H9 (cell line): Measurements from ENCODE around the gene TMEM63A. TPM values are rescaled to one million over a fixed set of nuclear protein-coding genes. Genes with fewer than 3 reads are reported as not detected.

Experiments
- DNase-seq: peaks from one replicate; pipeline ENCODE4 v3.0.0-alpha.2; 2017
- H2AFZ ChIP-seq: one replicate; pipeline ENCODE4 v1.6.1; 2013; ENCODE audit warnings: mild to moderate bottlenecking, low read length, control low read depth, moderate library complexity
- H2AK5ac ChIP-seq: 2 replicates; pipeline ENCODE4 v1.6.1; 2013; ENCODE audit warnings: low read length, control low read depth, mixed read lengths; ENCODE audit not compliant: insufficient read length
- H2BK120ac ChIP-seq: one replicate; pipeline ENCODE4 v1.6.1; 2013; ENCODE audit warnings: low read depth, mild to moderate bottlenecking, low read length, control low read depth, inconsistent platforms; ENCODE audit not compliant: poor library complexity, severe bottlenecking
- H2BK12ac ChIP-seq: 2 replicates; pipeline ENCODE4 v1.6.1; 2013; ENCODE audit warnings: low read length, control low read depth, mixed read lengths, low read depth; ENCODE audit not compliant: insufficient read length
- H2BK15ac ChIP-seq: 2 replicates; pipeline ENCODE4 v1.6.1; 2013; ENCODE audit warnings: low read depth, low read length, control low read depth
- H2BK20ac ChIP-seq: one replicate; pipeline ENCODE4 v1.6.1; 2013; ENCODE audit warnings: low read depth, mild to moderate bottlenecking, low read length, control low read depth, inconsistent platforms; ENCODE audit not compliant: poor library complexity, severe bottlenecking
- H2BK5ac ChIP-seq: 2 replicates; pipeline ENCODE4 v1.6.1; 2013; ENCODE audit warnings: low read length, control low read depth, mixed read lengths; ENCODE audit not compliant: insufficient read length
- H3K14ac ChIP-seq: 2 replicates; pipeline ENCODE4 v1.6.1; 2013; ENCODE audit warnings: low read length, control low read depth; ENCODE audit not compliant: insufficient read depth
- H3K18ac ChIP-seq: 2 replicates; pipeline ENCODE4 v1.6.1; 2013; ENCODE audit warnings: low read depth, mild to moderate bottlenecking, mixed read lengths, low read length, control low read depth; ENCODE audit not compliant: insufficient read length
- H3K23ac ChIP-seq: 2 replicates; pipeline ENCODE4 v1.6.1; 2013; ENCODE audit warnings: low read length, control low read depth, mixed read lengths, low read depth; ENCODE audit not compliant: insufficient read length
- H3K23me2 ChIP-seq: 2 replicates; pipeline ENCODE4 v1.6.1; 2013; ENCODE audit warnings: low read depth, mild to moderate bottlenecking, mixed read lengths, low read length, control low read depth; ENCODE audit not compliant: insufficient read length, poor library complexity, severe bottlenecking
- H3K27ac ChIP-seq: 2 replicates; pipeline ENCODE4 v1.5.1; 2013; ENCODE audit warnings: low read length, control low read depth, mixed read lengths, low read depth; ENCODE audit not compliant: insufficient read length
- H3K27me3 ChIP-seq: 2 replicates; pipeline ENCODE4 v1.6.1; 2013; ENCODE audit warnings: low read length, control low read depth, inconsistent platforms; ENCODE audit not compliant: insufficient read depth
- H3K4ac ChIP-seq: 2 replicates; pipeline ENCODE4 v1.6.1; 2013; ENCODE audit warnings: low read depth, mild to moderate bottlenecking, control low read depth, inconsistent platforms, low read length, moderate library complexity
- H3K4me1 ChIP-seq: 2 replicates; pipeline ENCODE4 v1.6.1; 2013; ENCODE audit warnings: low read length, control low read depth, inconsistent platforms; ENCODE audit not compliant: insufficient read depth
- H3K4me2 ChIP-seq: 2 replicates; pipeline ENCODE4 v1.6.1; 2013; ENCODE audit warnings: low read length, control low read depth, mixed read lengths; ENCODE audit not compliant: insufficient read length, insufficient read depth
- H3K56ac ChIP-seq: 2 replicates; pipeline ENCODE4 v1.6.1; 2013; ENCODE audit warnings: low read depth, mild to moderate bottlenecking, mixed read lengths, low read length, control low read depth; ENCODE audit not compliant: insufficient read length
- H3K79me1 ChIP-seq: 2 replicates; pipeline ENCODE4 v1.6.1; 2013; ENCODE audit warnings: low read depth, mild to moderate bottlenecking, moderate library complexity, low read length, control low read depth, inconsistent platforms; ENCODE audit not compliant: insufficient read depth, poor library complexity, severe bottlenecking
- H3K79me2 ChIP-seq: 2 replicates; pipeline ENCODE4 v1.6.1; 2013; ENCODE audit warnings: low read length, control low read depth, inconsistent platforms; ENCODE audit not compliant: insufficient read depth
- H3K9ac ChIP-seq: 2 replicates; pipeline ENCODE4 v1.6.1; 2013; ENCODE audit warnings: low read length, control low read depth, mixed read lengths; ENCODE audit not compliant: insufficient read length; ENCODE audit errors: extremely low read depth
- H3K9me3 ChIP-seq: one replicate; pipeline ENCODE4 v1.6.1; 2013; ENCODE audit warnings: low read depth, low read length, inconsistent platforms; ENCODE audit not compliant: control insufficient read depth
- H3T11ph ChIP-seq: one replicate; pipeline ENCODE4 v1.6.1; 2013; ENCODE audit warnings: mild to moderate bottlenecking, low read length, control low read depth, inconsistent platforms
- H4K20me1 ChIP-seq: one replicate; pipeline ENCODE4 v1.6.1; 2013; ENCODE audit not compliant: control insufficient read depth, insufficient read length, insufficient read depth
- H4K5ac ChIP-seq: 2 replicates; pipeline ENCODE4 v1.6.1; 2013; ENCODE audit warnings: low read depth, mild to moderate bottlenecking, mixed read lengths, low read length, control low read depth; ENCODE audit not compliant: insufficient read length
- H4K8ac ChIP-seq: replicated peaks from 2 replicates; pipeline ENCODE4 v1.6.1; 2013; ENCODE audit warnings: low read length, control low read depth, mixed read lengths, low read depth; ENCODE audit not compliant: insufficient read length
- H4K91ac ChIP-seq: 2 replicates; pipeline ENCODE4 v1.6.1; 2013; ENCODE audit warnings: low read depth, mild to moderate bottlenecking, moderate library complexity, mixed read lengths, low read length, control low read depth; ENCODE audit not compliant: insufficient read length
- H3K27ac Mint-ChIP-seq, 3 experiments: 2 replicates in 2 of 3; 3 replicates in 1 of 3; pipeline ENCODE4 v1.8.0; 2020 to 2021; ENCODE audit warnings: mixed read lengths in 3 of 3, mild to moderate bottlenecking in 1 of 3, moderate library complexity in 1 of 3
- H3K27me3 Mint-ChIP-seq: 2 replicates; pipeline ENCODE4 v1.8.0; 2021; ENCODE audit warnings: low read depth, mild to moderate bottlenecking, moderate library complexity, mixed read lengths
- H3K36me3 Mint-ChIP-seq, 3 experiments: 2 replicates in 2 of 3; 3 replicates in 1 of 3; pipeline ENCODE4 v1.8.0; 2020 to 2021; ENCODE audit warnings: low read depth in 3 of 3, mixed read lengths in 3 of 3; ENCODE audit not compliant: insufficient read depth in 1 of 3
- H3K4me1 Mint-ChIP-seq, 2 experiments: 2 replicates each; pipeline ENCODE4 v1.8.0; 2020; ENCODE audit warnings: mixed read lengths in 2 of 2
- H3K4me3 Mint-ChIP-seq, 2 experiments: 2 replicates in 1 of 2; 3 replicates in 1 of 2; pipeline ENCODE4 v1.8.0; 2020 to 2021; ENCODE audit warnings: mild to moderate bottlenecking in 2 of 2, mixed read lengths in 2 of 2, moderate library complexity in 1 of 2
- H3K9me3 Mint-ChIP-seq, 2 experiments: 2 replicates in 1 of 2; 3 replicates in 1 of 2; pipeline ENCODE4 v1.8.0; 2020; ENCODE audit warnings: mild to moderate bottlenecking in 2 of 2, mixed read lengths in 2 of 2, moderate library complexity in 1 of 2
- CTCF ChIP-seq: fragments of 200-600 bp; sonication (generic); conservative IDR thresholded peaks from 3 replicates; pipeline ENCODE4 v1.8.0; 2021; ENCODE audit warnings: antibody characterized with exemption, mild to moderate bottlenecking
- WGBS: extraction: QIAGEN DNeasy Blood & Tissue Kit; methylation state at CpG from one replicate; pipeline ENCODE4 v1.1.7; 2013; ENCODE audit warnings: missing lambda C conversion rate, low lambda C conversion rate, mixed read lengths; ENCODE audit not compliant: insufficient read length; ENCODE audit errors: extremely low coverage; 5-methylcytosine and 5-hydroxymethylcytosine counted together
- total RNA-seq: library from RNA; stranded (reverse); gene quantifications from 2 replicates; pipeline ENCODE4 v1.2.1, GENCODE V29; 2021

Gene TMEM63A
- total RNA-seq, 1 experiment from 2014 or later: 75.7 TPM

GRCh38 chr1:225823811-225824261 lies 58.3 kb downstream of the TMEM63A start:
- H4K5ac ChIP-seq: no peak overlapping the region
- H3K79me1 ChIP-seq: no peaks in the 10 kb centered on the region
- no peak overlapping the region for H2BK15ac ChIP-seq
- no peak overlapping the region for H3K4me2 ChIP-seq
- H4K91ac ChIP-seq: no peak overlapping the region
- no peak overlapping the region for H3K56ac ChIP-seq
- Mint-ChIP-seq H3K36me3 (peaks cover 0 to 4% (median 0%) of the 10 kb centered on the region in 3 experiments; a peak in 2 of 7 replicates), H3K27ac (peak overlapping the region in 2 of 3 experiments; percentile 14 to 50; a peak in 3 of 7 replicates), H3K9me3 (no peaks in the 10 kb centered on the region), H3K27me3 (no peaks in the 10 kb centered on the region), H3K4me3 (peak overlapping the region in 1 of 2 experiments; percentile 53; a peak in 1 of 5 replicates), H3K4me1 (peaks cover 32 to 40% of the 10 kb centered on the region in 2 experiments)
- H3K14ac ChIP-seq: peak overlapping the region; percentile 72
- no peak overlapping the region for H4K8ac ChIP-seq
- H2AFZ ChIP-seq: no peak overlapping the region
- no peaks in the 10 kb centered on the region for H3K27me3 ChIP-seq
- no peak overlapping the region for H2BK12ac ChIP-seq
- H3K9ac ChIP-seq: no peak overlapping the region
- H2BK5ac ChIP-seq: no peak overlapping the region
- H3K23ac ChIP-seq: no peak overlapping the region
- no peaks in the 10 kb centered on the region for H3K4me1 ChIP-seq
- H3T11ph ChIP-seq: no peak overlapping the region
- H3K4ac ChIP-seq: no peak overlapping the region
- H2BK120ac ChIP-seq: no peak overlapping the region
- no peaks in the 10 kb centered on the region for H3K9me3 ChIP-seq
- no peak overlapping the region for H2BK20ac ChIP-seq
- no peaks in the 10 kb centered on the region for H3K79me2 ChIP-seq
- H3K27ac ChIP-seq: no peak overlapping the region
- no peaks in the 10 kb centered on the region for H4K20me1 ChIP-seq
- no peaks in the 10 kb centered on the region for H3K23me2 ChIP-seq
- H3K18ac ChIP-seq: no peak overlapping the region
- no CpG with 5 or more reads among the region's 12 CpGs for WGBS
- no peak overlapping the region for H2AK5ac ChIP-seq
- no peak for TF ChIP-seq CTCF
- no peak for DNase-seq
